GM12864 (cell line): ENCODE measurements around the gene TSPEAR.
"Not testable (repeated sequence)": the region's sequence is repeated elsewhere in the genome, so short reads cannot be mapped to it uniquely, and the experiment has no call there.

Experiments used
- DNase-seq: peaks from one replicate; pipeline ENCODE4 v3.0.0-alpha.2; 2011; ENCODE audit warnings: low read depth
- H3K4me3 ChIP-seq: 2 replicates; pipeline ENCODE4 v1.5.1; 2011; ENCODE audit warnings: mild to moderate bottlenecking, low read depth, low read length, control low read depth
- CTCF ChIP-seq: IDR thresholded peaks from 2 replicates; pipeline ENCODE4 v1.5.1; 2011; ENCODE audit warnings: low read depth, mild to moderate bottlenecking, moderate library complexity, low read length, control low read depth, inconsistent platforms; ENCODE audit errors: missing control alignments

The TSPEAR gene

GRCh38 chr21:44589586-44590305 is 121.6 kb downstream of the TSPEAR start:
- DNase-seq, result no peak
- no peak overlapping the region for H3K4me3 ChIP-seq
- no peak for TF ChIP-seq CTCF

- DNase-seq, result no peak
- TF ChIP-seq CTCF, result no peak
- H3K4me3 ChIP-seq, result no peak overlapping the region
Observed at GRCh38 chr21:44589094-44589493, 122.3 kb downstream of the TSPEAR start.

GRCh38 chr21:44585892-44586291 is 125.5 kb downstream of the TSPEAR start:
- no peak for TF ChIP-seq CTCF

GRCh38 chr21:44583800-44584147 is 127.6 kb downstream of the TSPEAR start:
- H3K4me3 ChIP-seq, result no peak overlapping the region
- no peak for TF ChIP-seq CTCF
- DNase-seq, result no peak

More at GRCh38 chr21:44585892-44586291, 125.5 kb downstream of the TSPEAR start:
- H3K4me3 ChIP-seq, result no peak overlapping the region
- DNase-seq, result no peak

- no peak for DNase-seq
- TF ChIP-seq CTCF, result no peak
- no peak overlapping the region for H3K4me3 ChIP-seq
Observed at GRCh38 chr21:44583089-44583799, 128.1 kb downstream of the TSPEAR start.

GRCh38 chr21:44582055-44582454 is 129.3 kb downstream of the TSPEAR start:
- no peak overlapping the region for H3K4me3 ChIP-seq
- TF ChIP-seq CTCF, result no peak
- no peak for DNase-seq

- TF ChIP-seq CTCF, result no peak
- DNase-seq, result no peak
- no peak overlapping the region for H3K4me3 ChIP-seq
Observed at GRCh38 chr21:44581158-44581557, 130.2 kb downstream of the TSPEAR start.

GRCh38 chr21:44580231-44580821 is 131.0 kb downstream of the TSPEAR start, which contains the start of gene KRTAP10-5:
KRTAP10-5 (minus strand) TSS chr21:44580604; CDS start chr21:44580578, 26 bp downstream.
- not testable (repeated sequence) for H3K4me3 ChIP-seq, DNase-seq
